Urothelium cell line (cell line): ENCODE data around the gene NCOA7.
"Not testable (repeated sequence)": the region's sequence is repeated elsewhere in the genome, so short reads cannot be mapped to it uniquely, and the experiment has no call there.

Experiments
- DNase-seq: peaks from one replicate; pipeline ENCODE4 v3.0.0; 2011; ENCODE audit warnings: low spot score, mixed read lengths
- FAIRE-seq: peaks from 2 replicates; lab custom pipeline; 2011; peaks lifted over from hg19 to GRCh38; lab: Jason Lieb, UNC

NCOA7 gene

GRCh38 chr6:125911051-125911451 lies 120.3 kb downstream of the NCOA7 start:
- not testable (repeated sequence) for DNase-seq, FAIRE-seq

- DNase-seq, FAIRE-seq: not testable (repeated sequence)
Observed at GRCh38 chr6:125912430-125912829, 121.7 kb downstream of the NCOA7 start.

- DNase-seq = no peak
- no peak for FAIRE-seq
Observed at GRCh38 chr6:125913145-125913544, 122.4 kb downstream of the NCOA7 start.

- FAIRE-seq = no peak
- DNase-seq = peak; percentile 46
Observed at GRCh38 chr6:125913864-125914351, 123.1 kb downstream of the NCOA7 start.

- no peak for DNase-seq
- FAIRE-seq = no peak
Observed at GRCh38 chr6:125918230-125918629, 127.5 kb downstream of the NCOA7 start.

- DNase-seq (no peak), FAIRE-seq (no peak)
Observed at GRCh38 chr6:125918681-125919566, 128.2 kb downstream of the NCOA7 start.

- FAIRE-seq (no peak), DNase-seq (no peak)
Observed at GRCh38 chr6:125919618-125920017, 128.9 kb downstream of the NCOA7 start.

- FAIRE-seq = no peak
- DNase-seq = no peak
Observed at GRCh38 chr6:125922322-125922860, 131.6 kb downstream of the NCOA7 start.

- DNase-seq (no peak), FAIRE-seq (no peak)
Observed at GRCh38 chr6:125923366-125923877, 132.7 kb downstream of the NCOA7 start.

- no peak for FAIRE-seq
- DNase-seq = no peak
Observed at GRCh38 chr6:125924169-125924568, 133.4 kb downstream of the NCOA7 start.

GRCh38 chr6:125924697-125925358 lies 134.1 kb downstream of the NCOA7 start:
- no peak for DNase-seq
- FAIRE-seq = no peak

- no peak for FAIRE-seq
- no peak for DNase-seq
Observed at GRCh38 chr6:125926711-125927110, 136.0 kb downstream of the NCOA7 start.

- FAIRE-seq = no peak
- DNase-seq = no peak
Observed at GRCh38 chr6:125927761-125928160, 137.0 kb downstream of the NCOA7 start.

- no peak for DNase-seq
Observed at GRCh38 chr6:125930765-125931418, 140.1 kb downstream of the NCOA7 start.

GRCh38 chr6:125931733-125932450 lies 141.1 kb downstream of the NCOA7 start:
- no peak for FAIRE-seq
- DNase-seq = no peak

More at GRCh38 chr6:125930765-125931418, 140.1 kb downstream of the NCOA7 start:
- no peak for FAIRE-seq

- no peak for FAIRE-seq
Observed at GRCh38 chr6:125932451-125932795, 141.7 kb downstream of the NCOA7 start.

GRCh38 chr6:125935520-125935919 lies 144.8 kb downstream of the NCOA7 start:
- not testable (repeated sequence) for DNase-seq, FAIRE-seq

More at GRCh38 chr6:125932451-125932795, 141.7 kb downstream of the NCOA7 start:
- DNase-seq = no peak

GRCh38 chr6:125939026-125939425 lies 148.3 kb downstream of the NCOA7 start:
- FAIRE-seq (no peak), DNase-seq (no peak)

GRCh38 chr6:125939791-125940190 lies 149.0 kb downstream of the NCOA7 start:
- FAIRE-seq = no peak

More at GRCh38 chr6:125939791-125940190, 149.0 kb downstream of the NCOA7 start:
- no peak for DNase-seq
